Mucosa of rectum (tissue), 2 donors: Measurements from ENCODE around the gene TBC1D4.

Source experiments
- H3K27ac ChIP-seq, 2 donors: one replicate each; pipeline ENCODE4 v1.7.0; 2013; ENCODE audit warnings: inconsistent platforms in 2 of 2, low read depth in 2 of 2, low read length in 2 of 2
- H3K27me3 ChIP-seq, 2 donors: one replicate each; pipeline ENCODE4 v1.7.0; 2013; ENCODE audit warnings: low read length in 2 of 2; ENCODE audit not compliant: control insufficient read depth in 2 of 2, insufficient read depth in 2 of 2
- H3K36me3 ChIP-seq, 2 donors: one replicate each; pipeline ENCODE4 v1.7.0; 2013; ENCODE audit warnings: low read length in 2 of 2; ENCODE audit not compliant: control insufficient read depth in 2 of 2, insufficient read depth in 2 of 2
- H3K4me1 ChIP-seq, 2 donors: one replicate each; pipeline ENCODE4 v1.7.0; 2013; ENCODE audit warnings: low read length in 2 of 2, mild to moderate bottlenecking in 1 of 2; ENCODE audit not compliant: control insufficient read depth in 2 of 2, insufficient read depth in 2 of 2
- H3K4me3 ChIP-seq, 2 donors: one replicate each; pipeline ENCODE4 v1.7.0; 2013; ENCODE audit warnings: low read length in 2 of 2
- H3K9ac ChIP-seq, 2 donors: one replicate each; pipeline ENCODE4 v1.7.0; 2013; ENCODE audit warnings: low read length in 2 of 2, low read depth in 1 of 2, mild to moderate bottlenecking in 1 of 2
- H3K9me3 ChIP-seq, 2 donors: one replicate each; pipeline ENCODE4 v1.7.0; 2013; ENCODE audit warnings: low read length in 2 of 2; ENCODE audit not compliant: control insufficient read depth in 2 of 2
- donor health status: healthy.
- donor health status: Normal muscosa, but diverticular disease.

The TBC1D4 gene

DNA sequence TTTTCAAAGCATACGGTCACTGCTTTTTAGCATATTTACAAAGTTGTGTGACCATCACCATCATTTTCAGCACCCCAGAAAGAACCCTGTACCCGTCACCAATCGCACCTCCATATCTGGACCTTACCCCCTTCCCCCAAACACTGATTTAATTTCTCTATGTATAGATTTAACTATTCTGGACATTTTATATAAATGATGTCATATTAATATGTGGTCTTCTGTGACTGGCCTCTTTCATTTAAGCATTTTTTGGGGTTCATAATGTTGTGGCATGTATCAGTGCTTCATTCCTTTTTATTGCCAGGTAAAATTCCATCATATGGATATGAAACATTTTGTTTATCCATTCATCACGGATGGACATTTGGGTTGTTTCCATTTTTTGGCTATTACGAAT lies 74.0 kb downstream of the TBC1D4 start:
- no peaks in the 10 kb centered on the region for H3K27me3 ChIP-seq
- H3K4me1 ChIP-seq: no peaks in the 10 kb centered on the region
- H3K36me3 ChIP-seq: no peaks in the 10 kb centered on the region
- no peak overlapping the region for H3K27ac ChIP-seq
- H3K9ac ChIP-seq: no peak overlapping the region
- no peak overlapping the region for H3K4me3 ChIP-seq
- H3K9me3 ChIP-seq: no peaks in the 10 kb centered on the region

DNA sequence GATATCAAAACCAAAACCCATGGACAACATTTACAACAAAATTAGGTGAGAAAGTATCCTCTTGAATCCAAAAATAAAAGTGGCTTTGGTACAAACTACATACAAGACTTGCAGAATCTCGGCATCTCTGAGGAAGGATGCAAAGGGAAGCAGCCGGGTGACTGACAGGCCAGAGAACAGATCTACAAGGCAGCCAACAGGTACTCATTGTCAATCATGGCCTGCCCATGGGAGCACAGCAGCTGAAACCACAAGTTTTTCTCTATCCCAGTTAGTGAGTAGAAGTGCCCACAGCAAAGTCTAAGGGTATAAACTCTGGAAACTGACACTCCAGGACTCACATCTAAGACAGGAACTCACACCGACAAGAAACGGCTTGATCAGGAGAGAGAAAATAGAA lies 74.5 kb downstream of the TBC1D4 start:
- Histone ChIP-seq H3K4me1 (no peaks in the 10 kb centered on the region), H3K9me3 (no peaks in the 10 kb centered on the region), H3K9ac (no peak overlapping the region), H3K27me3 (no peaks in the 10 kb centered on the region), H3K4me3 (no peak overlapping the region), H3K36me3 (no peaks in the 10 kb centered on the region), H3K27ac (no peak overlapping the region)

DNA sequence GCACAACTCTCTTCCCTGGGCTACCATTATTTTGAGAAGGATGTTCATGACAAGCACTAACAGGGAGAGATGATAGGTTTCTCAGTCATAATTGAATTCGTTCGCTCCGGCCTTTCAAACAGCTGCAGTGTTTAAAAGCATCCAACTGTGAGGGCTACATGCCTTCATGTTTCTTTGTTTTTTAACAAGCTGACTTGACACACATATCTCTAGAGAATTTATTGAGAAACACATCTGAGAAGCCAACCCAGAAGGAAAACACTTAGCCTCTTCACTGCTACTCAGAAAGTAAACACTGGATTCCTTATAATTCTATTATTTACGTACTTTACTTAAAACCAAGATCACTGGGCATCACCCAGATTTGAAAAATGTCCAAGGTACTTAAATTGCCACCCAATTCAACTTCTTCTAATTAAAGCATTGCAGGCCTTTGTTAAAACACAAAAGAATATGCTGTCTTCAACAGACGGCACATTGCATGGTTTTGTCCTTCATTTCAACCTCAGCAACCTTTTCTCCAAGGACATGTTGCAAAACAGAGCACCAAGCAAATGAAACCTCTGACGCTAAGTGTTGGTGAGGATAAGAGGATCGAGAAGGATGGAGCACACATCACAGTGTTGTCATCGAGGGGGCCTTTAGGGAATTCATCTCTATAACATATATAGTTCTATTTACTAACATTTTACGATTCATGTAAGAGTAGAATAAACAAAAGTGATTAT lies 75.8 kb downstream of the TBC1D4 start:
- Histone ChIP-seq H3K36me3 (no peaks in the 10 kb centered on the region), H3K27ac (no peak overlapping the region), H3K9ac (no peak overlapping the region), H3K4me1 (no peaks in the 10 kb centered on the region), H3K4me3 (no peak overlapping the region), H3K27me3 (no peaks in the 10 kb centered on the region), H3K9me3 (no peaks in the 10 kb centered on the region)

DNA sequence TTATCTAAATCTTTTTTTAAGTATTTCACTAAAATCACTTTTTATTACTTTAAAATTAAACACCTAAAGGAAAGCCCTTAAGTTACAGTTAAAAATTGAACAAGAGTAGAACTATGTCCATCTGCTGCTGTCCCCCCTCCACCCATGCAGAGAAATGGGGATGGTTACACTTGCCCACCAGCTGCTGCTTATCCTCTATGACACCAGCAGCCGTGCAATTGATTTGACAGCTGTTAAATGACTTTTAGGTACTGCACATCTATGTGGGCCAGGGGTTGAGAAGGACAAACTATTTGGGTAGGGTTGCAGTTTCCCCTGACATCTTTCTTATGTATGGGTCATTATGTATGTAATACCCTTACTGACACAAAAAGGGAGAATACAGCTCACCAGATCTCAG lies 77.2 kb downstream of the TBC1D4 start:
- Histone ChIP-seq H3K27me3 (no peaks in the 10 kb centered on the region), H3K4me1 (no peaks in the 10 kb centered on the region), H3K9ac (no peak overlapping the region), H3K9me3 (no peaks in the 10 kb centered on the region), H3K27ac (no peak overlapping the region), H3K36me3 (no peaks in the 10 kb centered on the region), H3K4me3 (no peak overlapping the region)

DNA sequence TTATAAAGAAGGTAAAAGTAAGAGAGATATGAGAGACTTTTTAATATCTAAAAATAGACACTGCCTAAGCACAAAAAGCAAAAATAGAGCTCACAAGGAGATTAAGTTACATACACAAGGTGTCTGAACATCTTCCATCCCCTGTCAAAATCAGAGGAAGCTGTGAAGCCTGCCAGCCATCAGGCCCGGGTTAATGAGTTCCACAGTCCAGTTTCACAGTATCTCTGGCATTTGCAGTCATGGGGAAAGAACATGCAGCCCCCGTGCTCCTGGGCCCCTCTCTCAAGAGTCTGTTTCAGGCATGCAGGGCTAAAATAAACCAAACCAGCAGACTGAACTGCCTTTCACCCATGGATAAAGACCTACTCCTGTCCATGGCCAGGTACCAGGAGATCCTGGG lies 79.2 kb downstream of the TBC1D4 start:
- H3K27ac ChIP-seq: no peak overlapping the region

DNA sequence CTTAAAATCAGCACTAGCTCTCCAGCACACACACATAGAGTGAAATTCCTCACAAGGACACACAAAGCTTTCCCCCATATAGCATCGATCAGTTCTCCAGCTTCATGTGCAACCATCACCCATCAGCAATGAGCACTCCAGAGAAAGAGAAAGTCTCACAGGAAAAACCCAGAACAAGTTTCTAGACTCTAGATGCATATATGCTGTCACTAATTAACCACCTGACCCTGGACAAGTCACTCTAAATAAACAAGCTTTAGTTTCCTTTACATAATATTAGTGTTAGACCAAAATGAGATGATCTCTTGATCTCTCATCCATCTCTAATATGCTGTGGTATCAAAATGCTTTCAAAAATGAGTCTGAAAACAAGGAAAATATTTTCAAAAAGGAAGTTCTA lies 81.2 kb downstream of the TBC1D4 start:
- Histone ChIP-seq H3K36me3 (no peaks in the 10 kb centered on the region), H3K27ac (no peak overlapping the region), H3K27me3 (no peaks in the 10 kb centered on the region), H3K4me1 (no peaks in the 10 kb centered on the region), H3K4me3 (no peak overlapping the region), H3K9me3 (no peaks in the 10 kb centered on the region), H3K9ac (no peak overlapping the region)

More for the DNA sequence above, 79.2 kb downstream of the TBC1D4 start:
- Histone ChIP-seq H3K36me3 (no peaks in the 10 kb centered on the region), H3K9ac (no peak overlapping the region), H3K9me3 (no peaks in the 10 kb centered on the region), H3K4me3 (no peak overlapping the region), H3K4me1 (no peaks in the 10 kb centered on the region), H3K27me3 (no peaks in the 10 kb centered on the region)

DNA sequence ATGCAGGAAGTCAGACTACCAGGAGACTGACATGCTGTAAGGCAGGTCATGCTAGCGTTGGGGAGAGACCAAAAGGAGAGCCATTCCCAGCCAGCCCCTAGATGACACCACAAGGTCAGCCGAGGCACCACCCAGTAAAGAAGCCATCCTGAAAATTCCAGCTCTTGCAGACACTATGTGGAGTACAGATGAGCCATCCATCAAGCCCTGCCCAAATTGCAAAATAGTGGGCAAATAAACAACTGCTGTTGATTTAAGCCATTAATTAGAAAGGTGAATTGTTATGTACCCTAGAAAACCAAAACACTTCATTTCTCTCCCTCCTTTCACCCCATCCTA lies 82.1 kb downstream of the TBC1D4 start:
- no peaks in the 10 kb centered on the region for H3K36me3 ChIP-seq
- H3K4me3 ChIP-seq: no peak overlapping the region
- H3K27ac ChIP-seq: no peak overlapping the region
- H3K9ac ChIP-seq: no peak overlapping the region
- peaks cover 0 to 3% of the 10 kb centered on the region in 2 donors for H3K4me1 ChIP-seq
- no peaks in the 10 kb centered on the region for H3K27me3 ChIP-seq
- H3K9me3 ChIP-seq: no peaks in the 10 kb centered on the region

DNA sequence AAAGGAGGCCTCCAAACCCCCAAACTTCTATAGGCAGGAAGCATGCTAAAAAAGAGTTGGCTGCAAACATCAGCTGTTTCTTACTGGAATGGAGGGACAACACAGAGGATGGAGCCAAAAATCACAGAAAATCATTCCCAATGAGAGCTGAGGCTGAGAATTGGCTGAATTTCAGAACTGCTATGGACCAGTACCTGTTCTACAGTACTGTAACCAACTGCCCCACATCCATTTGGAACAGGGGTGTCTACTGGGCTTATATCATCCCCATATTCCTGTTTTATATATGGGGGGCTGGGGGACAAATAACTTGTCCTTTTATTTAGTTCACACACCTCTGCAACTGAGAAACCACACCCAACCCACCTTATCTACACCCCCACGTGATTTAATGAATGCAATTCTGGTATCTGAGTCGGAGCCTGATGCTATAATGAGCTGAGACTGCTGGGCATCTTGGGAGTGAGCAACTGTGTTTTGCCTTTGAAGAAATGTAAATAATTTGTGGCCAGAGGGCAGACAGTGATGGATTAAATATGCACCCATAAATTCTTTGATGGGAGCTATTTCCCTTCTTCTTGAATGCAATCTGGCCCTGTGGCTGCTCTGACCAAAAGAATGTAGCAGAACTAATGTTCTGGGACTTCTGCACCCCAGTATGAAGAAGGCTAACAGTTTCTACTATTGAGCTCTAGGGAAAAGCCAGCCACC lies 82.6 kb downstream of the TBC1D4 start:
- H3K27me3 ChIP-seq: no peaks in the 10 kb centered on the region
- no peaks in the 10 kb centered on the region for H3K36me3 ChIP-seq
- H3K4me1 ChIP-seq: peaks cover 0 to 5% of the 10 kb centered on the region in 2 donors
- no peak overlapping the region for H3K9ac ChIP-seq
- H3K4me3 ChIP-seq: no peak overlapping the region
- no peaks in the 10 kb centered on the region for H3K9me3 ChIP-seq
- H3K27ac ChIP-seq: no peak overlapping the region

DNA sequence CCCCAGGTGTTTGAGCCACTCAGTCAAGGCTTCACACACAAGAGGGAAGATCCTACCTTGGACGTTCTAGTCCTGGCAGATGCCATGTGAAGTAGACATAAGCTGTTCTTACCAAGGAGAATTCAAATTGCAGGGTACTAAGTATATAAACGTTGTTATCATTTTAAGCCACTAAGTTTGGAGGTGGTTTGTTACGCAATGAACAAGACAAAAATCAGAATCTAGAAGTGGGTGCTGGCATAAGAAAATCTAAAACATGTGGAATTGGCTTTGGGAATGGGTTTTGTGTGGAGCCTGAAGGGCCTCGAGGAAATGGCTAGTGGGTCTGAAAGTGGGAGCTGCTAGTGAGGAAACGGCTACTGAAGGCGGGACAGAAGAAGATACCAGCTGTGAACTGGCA lies 83.9 kb downstream of the TBC1D4 start:
- Histone ChIP-seq H3K9ac (no peak overlapping the region), H3K36me3 (no peaks in the 10 kb centered on the region), H3K27ac (no peak overlapping the region), H3K9me3 (no peaks in the 10 kb centered on the region), H3K27me3 (no peaks in the 10 kb centered on the region), H3K4me3 (no peak overlapping the region), H3K4me1 (peaks cover 0 to 5% of the 10 kb centered on the region in 2 donors)

DNA sequence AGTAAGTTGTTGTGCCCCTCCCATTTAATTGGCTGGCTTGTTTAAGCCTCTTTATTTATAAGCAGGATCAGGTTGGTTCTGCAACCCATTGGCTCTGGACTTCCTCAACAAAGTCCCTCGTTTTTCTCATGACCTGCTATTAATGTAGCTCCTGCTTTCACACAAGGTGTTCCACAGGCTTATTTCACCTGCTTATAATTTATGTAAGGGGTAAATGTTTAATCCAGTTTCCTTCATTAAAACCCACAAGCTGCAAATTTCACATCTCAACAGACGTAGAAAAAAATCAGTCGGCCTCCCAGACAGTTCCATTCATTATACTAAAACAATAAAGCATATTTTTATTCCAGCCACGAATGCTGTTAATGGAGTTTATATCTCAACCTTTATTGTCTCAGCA lies 86.1 kb downstream of the TBC1D4 start:
- Histone ChIP-seq H3K27ac (no peak overlapping the region), H3K4me1 (peaks cover 0 to 5% of the 10 kb centered on the region in 2 donors), H3K4me3 (no peak overlapping the region), H3K9ac (no peak overlapping the region), H3K36me3 (no peaks in the 10 kb centered on the region), H3K27me3 (no peaks in the 10 kb centered on the region), H3K9me3 (no peaks in the 10 kb centered on the region)
